MCF 10A (cell line): ENCODE measurements around the gene P2RY6. TPM values are rescaled to one million over a fixed set of nuclear protein-coding genes. Genes with fewer than 3 reads are reported as not detected.
"Not testable (repeated sequence)": the region's sequence is repeated elsewhere in the genome, so short reads cannot be mapped to it uniquely, and the experiment has no call there.

ENCODE experiments used
- BruUV-seq: library from RNA; stranded (reverse); fragments of 400-500 nt; replicated peaks from 2 replicates; lab custom pipeline; 2021; lab: Mats Ljungman, UMichigan
- CTCF ChIA-PET: fragments of 300-600 bp; sonication (Branson Sonifier 250); formaldehyde crosslinking; extraction: SDS; loops from one replicate; lab custom pipeline; 2021; ENCODE audit warnings: antibody characterized with exemption, inconsistent platforms; lab: Yijun Ruan, JAX
- POLR2A ChIA-PET: fragments of 300-600, 350-650 bp; sonication (Branson Sonifier 250); formaldehyde crosslinking; extraction: SDS; loops from one replicate; lab custom pipeline; 2020; ENCODE audit warnings: antibody characterized with exemption, inconsistent platforms; lab: Yijun Ruan, JAX
- DNase-seq: peaks from one replicate; pipeline ENCODE4 v3.0.0-alpha.2; 2018; ENCODE audit not compliant: unreplicated experiment
- H3K27ac Mint-ChIP-seq: one replicate; pipeline ENCODE4 v1.8.0; 2022; ENCODE audit warnings: mild to moderate bottlenecking, low read depth, mixed read lengths; ENCODE audit not compliant: unreplicated experiment
- H3K27me3 Mint-ChIP-seq: one replicate; pipeline ENCODE4 v1.8.0; 2022; ENCODE audit warnings: mixed read lengths; ENCODE audit not compliant: insufficient read depth, unreplicated experiment
- H3K36me3 Mint-ChIP-seq: one replicate; pipeline ENCODE4 v1.8.0; 2022; ENCODE audit warnings: mild to moderate bottlenecking, moderate library complexity, mixed read lengths; ENCODE audit not compliant: insufficient read depth, unreplicated experiment
- H3K4me1 Mint-ChIP-seq: one replicate; pipeline ENCODE4 v1.8.0; 2022; ENCODE audit warnings: mixed read lengths; ENCODE audit not compliant: insufficient read depth, unreplicated experiment
- H3K4me3 Mint-ChIP-seq: one replicate; pipeline ENCODE4 v1.8.0; 2022; ENCODE audit warnings: mild to moderate bottlenecking, moderate library complexity, mixed read lengths; ENCODE audit not compliant: unreplicated experiment
- H3K9me3 Mint-ChIP-seq: one replicate; pipeline ENCODE4 v1.8.0; 2022; ENCODE audit warnings: mixed read lengths; ENCODE audit not compliant: unreplicated experiment
- CTCF ChIP-seq: fragments of 200-600 bp; IDR thresholded peaks from one replicate; pipeline ENCODE4 v1.8.0; 2022; ENCODE audit warnings: antibody characterized with exemption, mild to moderate bottlenecking; ENCODE audit not compliant: unreplicated experiment
- intact Hi-C: fragments of 100-400 bp; cut with micrococcal nuclease; formaldehyde crosslinking; loops from 2 replicates; pipeline ENCODE4 v1.14.1; 2022
- total RNA-seq: library from RNA; stranded (reverse); gene quantifications from 2 replicates; pipeline ENCODE4 v1.2.3, GENCODE V29; 2022

Gene P2RY6
- total RNA-seq, 1 experiment from 2014 or later = not detected

GRCh38 chr11:73229321-73229895 lies 42.7 kb upstream of the P2RY6 start:
- no TSS peak for BruUV-seq
- POLR2A ChIA-PET = no interaction called here
- CTCF ChIA-PET = interaction anchor here (0.8 to 2.3 kb wide), 3 partner anchors 7 to 122 kb away, joined by 3 to 10 read pairs (median 7); no protein-coding TSS in a partner anchor
- Mint-ChIP-seq H3K36me3 (no peaks in the 10 kb centered on the region), H3K4me1 (no peaks in the 10 kb centered on the region), H3K27me3 (no peaks in the 10 kb centered on the region), H3K9me3 (no peaks in the 10 kb centered on the region), H3K27ac (no peak overlapping the region), H3K4me3 (no peak overlapping the region)
- no peak for TF ChIP-seq CTCF
- DNase-seq = no peak
- intact Hi-C loops = no loop called here

- H3K9me3 Mint-ChIP-seq = no peaks in the 10 kb centered on the region
- H3K4me1 Mint-ChIP-seq = no peaks in the 10 kb centered on the region
- POLR2A ChIA-PET = no interaction called here
- H3K27me3 Mint-ChIP-seq = no peaks in the 10 kb centered on the region
- TF ChIP-seq CTCF = no peak
- DNase-seq = no peak
- intact Hi-C loops = no loop called here
- no peak overlapping the region for H3K4me3 Mint-ChIP-seq
- BruUV-seq = no TSS peak
- peaks cover 1% of the 10 kb centered on the region for H3K36me3 Mint-ChIP-seq
- H3K27ac Mint-ChIP-seq = no peak overlapping the region
- CTCF ChIA-PET = interaction anchor here (0.8 to 2.3 kb wide), 2 partner anchors 53 to 121 kb away, joined by 3 to 7 read pairs; no protein-coding TSS in a partner anchor
These were observed 42.0 kb upstream of the P2RY6 start for GRCh38 chr11:73229896-73230875.

- H3K27ac Mint-ChIP-seq = no peak overlapping the region
- peaks cover 4% of the 10 kb centered on the region for H3K36me3 Mint-ChIP-seq
- ChIA-PET POLR2A (no interaction called here), CTCF (interaction anchor here (0.7 to 2.3 kb wide), 3 partner anchors 17 to 53 kb away, joined by 5 to 7 read pairs (median 6); no protein-coding TSS in a partner anchor)
- no peaks in the 10 kb centered on the region for H3K4me1 Mint-ChIP-seq
- H3K9me3 Mint-ChIP-seq = no peaks in the 10 kb centered on the region
- no peak overlapping the region for H3K4me3 Mint-ChIP-seq
- TF ChIP-seq CTCF = no peak
- intact Hi-C loops = no loop called here
- no peak for DNase-seq
- H3K27me3 Mint-ChIP-seq = no peaks in the 10 kb centered on the region
- no TSS peak for BruUV-seq
These were observed 41.2 kb upstream of the P2RY6 start for GRCh38 chr11:73230931-73231330.

- H3K9me3 Mint-ChIP-seq, intact Hi-C loops: not testable (repeated sequence)
- POLR2A ChIA-PET = interaction anchor here (0.8 kb wide), 1 partner anchor 12 kb away, joined by 4 read pairs; no protein-coding TSS in a partner anchor
These were observed 39.7 kb upstream of the P2RY6 start for GRCh38 chr11:73232487-73232886.

More at GRCh38 chr11:73232487-73232886, 39.7 kb upstream of the P2RY6 start:
- H3K27ac Mint-ChIP-seq, H3K4me3 Mint-ChIP-seq, H3K27me3 Mint-ChIP-seq, H3K36me3 Mint-ChIP-seq, DNase-seq, BruUV-seq, H3K4me1 Mint-ChIP-seq: not testable (repeated sequence)
- CTCF ChIA-PET = interaction anchor here (0.7 to 14.6 kb wide), 5 partner anchors 13 to 57 kb away, joined by 3 to 238 read pairs (median 4); no protein-coding TSS in a partner anchor
